ENCODE measurements around the gene NET1.

- no peak for TF ChIP-seq GABPA (IDR thresholded peaks at IDR 0.05; ENCODE audit: low read depth)
- TF ChIP-seq, protein P1, sequence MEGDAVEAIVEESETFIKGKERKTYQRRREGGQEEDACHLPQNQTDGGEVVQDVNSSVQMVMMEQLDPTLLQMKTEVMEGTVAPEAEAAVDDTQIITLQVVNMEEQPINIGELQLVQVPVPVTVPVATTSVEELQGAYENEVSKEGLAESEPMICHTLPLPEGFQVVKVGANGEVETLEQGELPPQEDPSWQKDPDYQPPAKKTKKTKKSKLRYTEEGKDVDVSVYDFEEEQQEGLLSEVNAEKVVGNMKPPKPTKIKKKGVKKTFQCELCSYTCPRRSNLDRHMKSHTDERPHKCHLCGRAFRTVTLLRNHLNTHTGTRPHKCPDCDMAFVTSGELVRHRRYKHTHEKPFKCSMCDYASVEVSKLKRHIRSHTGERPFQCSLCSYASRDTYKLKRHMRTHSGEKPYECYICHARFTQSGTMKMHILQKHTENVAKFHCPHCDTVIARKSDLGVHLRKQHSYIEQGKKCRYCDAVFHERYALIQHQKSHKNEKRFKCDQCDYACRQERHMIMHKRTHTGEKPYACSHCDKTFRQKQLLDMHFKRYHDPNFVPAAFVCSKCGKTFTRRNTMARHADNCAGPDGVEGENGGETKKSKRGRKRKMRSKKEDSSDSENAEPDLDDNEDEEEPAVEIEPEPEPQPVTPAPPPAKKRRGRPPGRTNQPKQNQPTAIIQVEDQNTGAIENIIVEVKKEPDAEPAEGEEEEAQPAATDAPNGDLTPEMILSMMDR (IDR thresholded peaks at IDR 0.05), result no peak
- TF ChIP-seq YY1 (IDR thresholded peaks at IDR 0.05; ENCODE audit: low read depth), result no peak
- TF ChIP-seq EZH2phosphoT487 (IDR thresholded peaks at IDR 0.05; ENCODE audit: borderline replicate concordance, low read depth), result no peak
- TF ChIP-seq NRF1 (IDR thresholded peaks at IDR 0.05; ENCODE audit: low read depth, low read length), result no peak
- TF ChIP-seq MAX (IDR thresholded peaks at IDR 0.05; ENCODE audit: low read depth), result no peak
- no peak for TF ChIP-seq MXI1 (IDR thresholded peaks at IDR 0.05; ENCODE audit: low read depth, low read length)
- no peak for TF ChIP-seq SIN3A (IDR thresholded peaks at IDR 0.05; ENCODE audit: borderline replicate concordance, low read depth, low read length)
- TF ChIP-seq, protein P2, sequence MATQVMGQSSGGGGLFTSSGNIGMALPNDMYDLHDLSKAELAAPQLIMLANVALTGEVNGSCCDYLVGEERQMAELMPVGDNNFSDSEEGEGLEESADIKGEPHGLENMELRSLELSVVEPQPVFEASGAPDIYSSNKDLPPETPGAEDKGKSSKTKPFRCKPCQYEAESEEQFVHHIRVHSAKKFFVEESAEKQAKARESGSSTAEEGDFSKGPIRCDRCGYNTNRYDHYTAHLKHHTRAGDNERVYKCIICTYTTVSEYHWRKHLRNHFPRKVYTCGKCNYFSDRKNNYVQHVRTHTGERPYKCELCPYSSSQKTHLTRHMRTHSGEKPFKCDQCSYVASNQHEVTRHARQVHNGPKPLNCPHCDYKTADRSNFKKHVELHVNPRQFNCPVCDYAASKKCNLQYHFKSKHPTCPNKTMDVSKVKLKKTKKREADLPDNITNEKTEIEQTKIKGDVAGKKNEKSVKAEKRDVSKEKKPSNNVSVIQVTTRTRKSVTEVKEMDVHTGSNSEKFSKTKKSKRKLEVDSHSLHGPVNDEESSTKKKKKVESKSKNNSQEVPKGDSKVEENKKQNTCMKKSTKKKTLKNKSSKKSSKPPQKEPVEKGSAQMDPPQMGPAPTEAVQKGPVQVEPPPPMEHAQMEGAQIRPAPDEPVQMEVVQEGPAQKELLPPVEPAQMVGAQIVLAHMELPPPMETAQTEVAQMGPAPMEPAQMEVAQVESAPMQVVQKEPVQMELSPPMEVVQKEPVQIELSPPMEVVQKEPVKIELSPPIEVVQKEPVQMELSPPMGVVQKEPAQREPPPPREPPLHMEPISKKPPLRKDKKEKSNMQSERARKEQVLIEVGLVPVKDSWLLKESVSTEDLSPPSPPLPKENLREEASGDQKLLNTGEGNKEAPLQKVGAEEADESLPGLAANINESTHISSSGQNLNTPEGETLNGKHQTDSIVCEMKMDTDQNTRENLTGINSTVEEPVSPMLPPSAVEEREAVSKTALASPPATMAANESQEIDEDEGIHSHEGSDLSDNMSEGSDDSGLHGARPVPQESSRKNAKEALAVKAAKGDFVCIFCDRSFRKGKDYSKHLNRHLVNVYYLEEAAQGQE (IDR thresholded peaks at IDR 0.05; ENCODE audit: low read depth, low read length), result no peak
- TF ChIP-seq EP300 (IDR thresholded peaks at IDR 0.05; ENCODE audit: borderline replicate concordance in 1 of 2, low read depth in 1 of 2, low read length in 1 of 2), result no peak
Measured at GRCh38 chr10:5465976-5466450, 53.7 kb downstream of the NET1 start.
